Measurements from ENCODE around the gene SLC17A7.

The SLC17A7 gene

DNA sequence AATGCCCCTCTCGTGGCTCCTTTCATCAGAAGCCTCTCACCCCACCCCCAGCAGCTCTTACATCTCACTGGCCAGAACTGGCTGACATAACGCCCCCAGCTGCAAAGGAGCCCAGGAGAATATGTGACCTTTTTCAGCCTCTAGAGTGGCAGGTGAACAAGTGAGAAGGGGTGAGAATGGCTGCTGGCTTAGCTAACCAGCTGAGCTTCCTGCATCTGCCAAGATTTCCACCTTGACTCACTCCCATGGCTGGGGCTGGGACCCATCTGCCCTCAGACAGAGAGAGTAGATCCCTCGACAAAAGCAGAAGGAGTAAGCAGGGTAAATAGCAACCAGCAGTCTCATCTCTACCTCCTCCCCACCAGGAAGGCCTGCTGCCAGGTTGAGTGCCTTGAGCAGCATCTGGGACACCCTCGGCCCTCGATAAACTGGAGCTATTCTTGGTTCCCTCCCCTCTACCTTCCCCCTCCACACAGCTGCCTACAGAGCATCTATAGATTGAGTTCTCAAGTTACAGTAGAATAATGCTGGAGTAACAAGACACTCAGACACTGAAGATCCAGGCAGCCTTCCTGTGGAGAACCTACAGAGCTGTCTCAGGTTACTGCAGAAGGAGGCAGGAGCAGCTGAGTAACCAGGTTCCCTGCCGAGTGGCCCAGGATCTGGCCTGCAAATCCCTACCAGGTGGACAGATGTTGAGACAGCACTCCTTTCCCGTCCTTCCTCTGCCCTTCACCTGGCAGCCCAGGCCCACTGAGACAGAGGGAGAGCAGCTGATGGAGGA is 37.7 kb downstream of the SLC17A7 start:
- DNase-seq = peak; percentile 49 to 75

DNA sequence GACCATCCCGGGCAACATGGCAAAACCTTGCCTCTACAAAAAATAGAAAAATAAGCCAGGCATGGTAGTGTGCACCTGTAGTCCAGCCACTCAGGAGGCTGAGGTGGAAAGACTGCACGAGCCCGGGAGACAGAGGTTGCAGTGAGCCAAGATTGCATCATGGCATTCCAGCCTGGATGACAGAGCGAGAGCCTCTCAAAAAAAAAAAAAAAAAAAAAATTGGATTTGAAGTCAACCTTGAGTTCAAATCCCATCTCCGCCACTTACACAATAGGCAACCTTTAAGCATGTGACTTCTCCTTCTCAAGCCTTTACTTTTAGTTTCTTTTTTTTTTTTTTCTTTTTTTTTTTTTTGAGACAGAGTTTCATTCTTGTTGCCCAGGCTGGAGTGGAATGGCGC is 41.3 kb downstream of the SLC17A7 start:
- DNase-seq = no peak

DNA sequence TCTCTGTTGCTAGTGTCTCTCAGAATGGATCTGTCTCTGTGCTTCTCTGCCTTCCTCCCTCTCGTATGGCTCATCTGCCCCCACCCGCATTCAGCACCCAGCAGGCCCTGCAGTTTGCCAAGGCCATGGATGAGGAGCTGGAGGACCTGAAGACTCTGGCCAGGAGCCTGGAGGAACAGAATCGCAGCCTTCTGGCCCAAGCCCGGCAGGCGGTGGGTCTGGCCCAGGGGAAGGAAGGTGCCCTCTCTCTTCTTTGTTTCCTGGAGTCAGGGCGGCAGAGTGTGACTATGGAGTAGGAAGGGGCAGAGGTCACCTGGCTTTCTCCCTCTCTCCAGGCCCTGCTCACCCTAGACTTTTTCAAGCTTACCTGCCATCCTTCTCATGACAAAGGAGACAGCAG is 42.4 kb downstream of the SLC17A7 start:
- no peak for DNase-seq

DNA sequence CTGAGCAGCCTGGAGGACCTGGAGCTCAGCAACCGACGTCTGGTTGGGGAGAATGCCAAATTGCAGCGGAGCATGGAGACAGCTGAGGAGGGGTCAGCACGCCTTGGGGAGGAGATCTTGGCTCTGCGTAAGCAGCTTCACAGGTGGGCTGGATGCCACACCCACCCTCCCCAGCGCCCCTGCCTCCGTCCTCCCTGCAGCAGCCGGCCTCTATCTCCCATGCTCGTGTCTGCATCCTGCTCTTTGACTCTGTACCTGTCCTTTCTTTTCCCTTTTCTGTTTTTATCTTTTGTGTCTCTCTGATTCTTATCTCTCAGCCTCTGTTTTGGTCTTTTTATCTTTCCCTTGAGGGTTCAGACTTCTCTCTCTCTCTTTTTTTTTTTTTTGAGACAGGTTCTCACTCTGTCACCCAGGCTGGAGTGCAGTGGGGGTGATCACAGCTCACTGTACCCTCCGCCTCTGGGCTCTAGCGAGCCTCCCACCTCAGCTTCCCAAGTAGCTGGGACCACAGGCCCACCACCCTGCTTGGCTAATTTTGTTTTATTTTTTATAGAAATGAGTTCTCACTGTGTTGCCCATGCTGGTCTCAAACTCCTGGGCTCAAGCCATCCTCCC is 43.2 kb downstream of the SLC17A7 start:
- no peak for DNase-seq

DNA sequence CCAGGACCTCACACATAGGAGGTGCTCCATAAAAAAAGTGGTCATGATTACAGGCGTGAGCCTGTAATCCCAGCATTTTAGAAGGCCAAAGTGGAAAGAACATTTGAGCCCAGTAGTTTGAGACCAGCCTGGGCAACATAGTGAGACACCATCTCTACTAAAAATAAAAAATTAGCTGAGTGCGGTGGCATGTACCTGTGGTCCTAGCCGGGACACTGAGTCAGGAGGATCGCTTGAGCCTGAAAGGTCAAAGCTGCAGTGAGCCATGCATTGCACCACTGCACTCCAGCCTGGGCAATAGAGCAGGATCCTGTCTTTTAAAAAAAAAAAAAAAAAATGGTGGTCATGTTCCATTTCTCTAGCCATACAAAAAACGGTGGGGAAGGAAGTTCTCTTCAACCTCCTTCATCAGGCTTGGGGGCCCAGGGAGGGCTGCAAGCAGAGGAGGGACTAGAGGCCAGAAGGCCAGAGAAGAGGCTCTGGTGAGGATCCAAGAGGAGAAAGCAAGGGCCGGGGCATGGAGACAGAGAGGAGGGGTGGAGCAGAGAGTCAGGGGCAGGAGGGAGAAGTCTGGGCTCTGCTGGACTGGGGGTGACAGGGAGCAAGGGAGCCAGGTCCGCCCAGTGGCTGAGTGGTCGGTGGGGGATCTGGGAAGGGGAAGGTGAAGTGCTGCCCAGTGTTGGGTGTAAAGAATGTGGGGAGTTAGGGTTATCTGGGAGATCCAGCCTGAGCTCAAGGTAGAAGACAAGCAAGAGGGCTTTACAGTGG is 44.4 kb downstream of the SLC17A7 start:
- DNase-seq = no peak

DNA sequence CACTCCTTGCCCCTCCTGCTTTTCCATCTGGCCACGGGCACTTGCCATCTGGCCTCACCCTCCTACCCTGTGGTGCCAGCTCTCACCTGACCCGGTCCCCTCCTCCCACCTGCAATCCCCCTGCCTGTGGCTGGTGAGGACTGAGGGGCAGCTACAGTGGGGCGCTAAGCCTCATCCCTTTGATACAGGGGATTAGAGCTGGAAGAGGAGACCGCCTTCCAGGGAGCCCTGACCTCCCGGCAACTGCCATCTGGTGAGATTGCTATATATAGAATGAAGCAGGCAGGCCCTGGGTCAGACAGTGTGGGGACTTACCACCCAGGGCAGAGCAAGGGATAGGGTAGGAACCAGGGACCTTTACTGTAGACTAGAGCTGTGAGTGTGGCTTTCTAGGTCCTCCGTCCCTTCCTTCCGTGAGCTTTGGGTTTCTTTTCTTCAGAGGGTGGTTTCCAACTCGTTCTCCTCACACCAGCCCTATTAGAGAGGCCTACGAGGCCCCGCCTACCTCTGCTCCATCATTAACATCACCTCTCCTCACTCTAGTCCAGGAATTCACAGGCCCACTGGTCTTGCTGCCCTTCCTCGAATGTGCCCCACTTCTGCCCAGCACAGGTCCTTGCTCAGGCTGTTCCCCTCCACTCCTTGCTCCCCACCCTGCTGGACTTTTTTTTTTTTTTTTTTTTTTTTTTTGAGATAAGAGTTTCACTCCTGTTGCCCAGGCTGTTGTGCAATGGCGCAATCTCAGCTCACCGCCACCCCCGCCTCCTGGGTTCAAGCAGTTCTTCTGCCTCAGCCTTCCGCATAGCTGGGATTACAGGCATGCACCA is 45.5 kb downstream of the SLC17A7 start:
- no peak for DNase-seq

DNA sequence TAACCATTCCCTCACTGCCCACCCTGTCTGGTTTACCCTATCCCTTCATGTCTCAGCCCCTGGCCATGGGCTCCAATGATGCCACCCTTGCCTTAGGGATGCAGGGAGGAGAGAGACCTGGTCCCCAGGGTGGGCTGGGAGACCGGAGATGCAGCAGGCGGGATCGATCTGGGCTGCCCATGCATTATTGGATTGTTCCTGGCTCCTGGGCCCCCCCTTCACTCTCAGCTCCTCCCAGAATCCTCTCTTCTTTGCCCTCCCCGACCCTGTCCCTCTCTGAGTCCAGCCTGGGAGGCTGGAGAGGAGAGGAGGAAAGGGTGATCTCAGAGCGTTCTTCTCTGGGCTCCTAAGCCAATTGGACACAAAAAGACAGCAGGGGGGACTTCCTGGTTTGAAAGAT is 47.4 kb downstream of the SLC17A7 start:
- no peak for DNase-seq

DNA sequence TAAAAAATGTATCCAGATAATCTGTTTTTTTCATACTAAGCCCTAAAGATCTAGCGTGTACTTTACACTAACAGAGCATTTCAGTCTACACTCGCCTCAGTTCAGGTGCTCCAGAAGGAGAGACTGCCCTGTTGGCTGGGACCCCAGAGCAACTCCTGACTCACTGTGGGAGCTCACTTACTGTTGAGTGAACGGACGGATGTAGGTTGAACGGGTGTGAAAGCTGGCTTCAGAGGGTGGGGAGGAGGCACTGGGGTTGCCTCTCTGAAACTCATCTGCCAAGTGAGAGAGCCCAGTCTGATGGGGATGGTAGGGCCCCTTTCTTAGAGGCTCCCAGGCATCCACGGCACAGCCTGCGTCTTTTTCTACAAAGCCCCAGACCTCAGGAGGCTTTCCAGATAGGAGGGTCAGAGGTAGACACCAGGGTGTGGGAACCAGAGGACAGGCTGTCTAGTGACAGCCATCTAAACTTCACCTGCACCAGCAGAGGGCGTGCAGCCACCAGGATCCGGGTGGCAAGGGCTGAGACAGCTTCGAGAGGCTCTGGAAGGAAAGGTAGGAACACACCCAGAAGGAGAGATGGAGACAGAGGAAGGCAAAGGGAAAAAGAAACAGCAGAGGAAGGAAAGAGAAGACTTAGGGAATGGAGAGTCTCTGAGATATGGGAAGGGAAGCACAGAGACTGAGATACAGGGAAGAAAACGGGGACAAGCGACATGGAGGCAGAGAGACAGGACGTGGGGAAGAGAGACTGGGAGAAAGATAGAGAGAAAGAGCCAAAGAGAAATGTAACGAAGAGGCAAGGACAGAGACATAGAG is 49.5 kb downstream of the SLC17A7 start:
- peak; percentile 66 to 76 for DNase-seq

DNA sequence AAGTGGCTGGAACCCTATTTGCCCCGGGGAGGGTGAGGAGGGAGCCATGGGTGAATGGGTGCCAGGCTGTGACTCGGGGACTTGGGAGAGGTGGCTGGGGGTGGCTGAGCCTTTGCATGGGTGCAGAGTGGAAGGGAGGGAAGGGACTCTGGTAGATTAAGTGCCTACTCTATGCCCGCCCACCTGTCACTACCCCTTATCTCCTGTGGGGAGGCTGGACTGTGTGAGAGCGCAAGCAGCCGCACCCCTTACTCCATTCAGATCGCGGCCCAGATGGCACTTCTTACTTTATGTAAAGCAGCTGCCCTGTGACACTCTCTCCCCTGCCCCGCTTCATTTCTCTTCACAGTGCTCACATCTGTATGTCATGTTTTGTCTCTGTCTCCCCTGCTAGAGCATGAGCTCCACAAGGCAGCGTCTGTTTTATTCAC is 50.4 kb downstream of the SLC17A7 start:
- DNase-seq = no peak

DNA sequence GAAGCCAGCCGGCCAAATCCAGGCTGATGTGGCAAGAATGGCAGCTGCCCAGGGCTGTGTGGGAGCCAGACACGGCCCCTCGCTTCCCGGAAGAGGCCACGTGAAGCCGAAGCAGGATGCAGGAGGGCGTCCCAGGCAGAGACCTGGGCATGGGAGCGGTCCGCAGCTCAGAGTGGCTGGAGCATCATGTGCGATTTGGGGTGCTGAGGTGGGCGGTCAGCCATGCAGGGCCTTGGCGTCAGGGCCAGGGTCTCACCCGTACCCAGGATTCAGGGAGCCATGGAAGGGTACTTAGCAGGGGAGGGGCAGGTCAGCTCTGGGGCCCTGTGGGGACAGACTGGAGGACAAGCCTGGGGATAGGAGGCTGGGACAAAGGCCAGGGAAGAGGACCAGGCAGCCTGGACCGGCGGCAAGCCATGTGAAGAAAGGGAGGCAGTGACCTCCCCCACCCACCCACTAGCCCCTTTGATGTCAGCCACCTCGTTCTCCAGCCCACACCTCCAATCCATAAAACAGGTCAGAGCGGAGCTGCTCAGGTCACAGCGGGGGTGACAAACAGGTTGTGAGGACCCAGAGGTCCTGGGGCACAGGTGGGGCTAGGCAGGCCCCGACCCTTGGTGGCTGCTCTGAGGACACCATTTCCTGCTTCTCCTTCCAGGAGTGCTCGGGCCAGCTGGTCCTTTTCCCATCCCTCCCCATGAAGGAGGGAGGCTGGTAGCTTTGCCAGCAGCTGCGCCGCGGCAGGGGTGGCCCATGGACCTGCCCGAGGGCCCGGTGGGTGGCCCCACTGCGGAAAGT is 51.0 kb downstream of the SLC17A7 start:
- DNase-seq = no peak

DNA sequence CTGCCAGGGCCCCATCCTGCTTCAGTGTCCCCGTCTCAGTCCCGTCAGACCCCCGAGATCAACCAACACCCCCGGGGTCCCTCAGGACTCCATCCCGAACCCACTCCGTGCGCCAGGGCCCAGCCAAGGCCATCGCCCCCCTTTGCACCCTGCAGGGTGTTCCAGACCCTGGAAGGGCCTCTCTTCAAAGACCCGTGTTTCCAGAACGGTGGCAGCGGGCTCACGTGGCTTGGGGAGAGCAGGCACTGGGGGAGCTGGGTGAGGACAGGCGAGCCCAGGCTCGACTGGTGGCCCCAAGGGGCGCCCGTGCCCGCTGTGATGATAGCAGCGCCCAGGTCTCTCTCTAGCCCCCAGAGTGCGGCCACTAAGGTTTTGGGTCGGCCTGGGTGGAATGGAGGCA is 51.9 kb downstream of the SLC17A7 start:
- DNase-seq = no peak

DNA sequence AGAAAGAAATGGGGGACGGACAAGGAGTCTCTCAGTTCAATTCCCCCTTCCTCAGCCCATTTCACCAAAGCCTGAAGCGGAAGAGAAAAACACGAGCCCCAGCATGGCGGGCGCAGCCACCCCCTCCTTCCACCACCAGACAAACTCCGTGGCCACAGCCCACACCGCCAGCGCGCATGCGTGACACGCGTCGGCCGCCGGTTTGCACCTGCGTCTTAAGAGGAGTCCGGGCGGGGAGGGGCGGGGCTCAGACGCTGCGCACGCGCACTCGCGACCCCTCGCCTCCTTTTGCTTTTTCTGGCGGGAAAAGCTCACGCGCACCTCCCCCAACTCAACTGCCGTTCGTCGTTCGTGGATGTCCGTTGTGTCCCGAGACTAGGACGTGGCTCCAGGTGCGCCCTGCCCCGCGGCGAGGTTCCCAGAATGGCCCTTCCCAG is 53.4 kb downstream of the SLC17A7 start, which contains the start of gene KASH5:
Gene KASH5 (plus strand): TSS at position 314 of the 437 bp plus-strand sequence. CDS start 2,635 bp downstream, outside the sequence.
- DNase-seq = peak; percentile 60 to 62

DNA sequence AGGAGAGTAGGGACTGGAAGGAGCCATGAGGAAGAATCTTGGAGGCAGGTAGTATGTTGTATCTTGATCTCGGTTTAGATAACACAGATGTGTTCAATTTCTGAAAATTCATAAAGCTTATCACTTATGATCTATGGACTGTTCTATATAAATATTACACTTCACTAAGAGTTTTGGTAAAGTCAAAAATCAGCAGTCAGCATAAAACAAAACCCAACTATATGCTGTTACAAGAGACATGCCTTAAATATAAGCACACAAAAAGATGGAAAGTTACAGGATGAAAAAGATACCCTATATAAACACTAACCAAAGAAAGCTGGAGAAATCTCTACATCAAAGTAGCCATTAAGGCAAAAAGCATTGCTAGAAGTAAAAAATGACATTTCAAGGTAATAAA is 57.7 kb downstream of the SLC17A7 start:
- DNase-seq = no peak

DNA sequence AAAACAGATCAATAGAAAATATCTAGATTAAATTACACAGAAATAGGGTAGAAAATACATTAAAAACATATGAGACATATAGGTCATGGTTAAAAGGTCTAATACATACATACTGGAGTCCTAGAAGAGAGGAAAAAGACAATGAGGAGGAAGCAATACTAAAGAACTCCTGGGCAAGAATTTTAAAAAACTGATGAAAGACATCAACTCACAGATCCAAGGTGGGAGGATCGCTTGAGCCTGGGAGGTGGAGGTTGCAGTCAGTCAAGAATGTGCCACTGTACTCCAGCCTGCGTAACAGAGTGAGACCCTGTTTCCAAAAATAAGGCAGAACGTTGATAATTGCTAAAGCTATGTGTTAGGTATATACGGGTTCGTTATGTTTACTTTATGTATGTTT is 58.7 kb downstream of the SLC17A7 start:
- no peak for DNase-seq

DNA sequence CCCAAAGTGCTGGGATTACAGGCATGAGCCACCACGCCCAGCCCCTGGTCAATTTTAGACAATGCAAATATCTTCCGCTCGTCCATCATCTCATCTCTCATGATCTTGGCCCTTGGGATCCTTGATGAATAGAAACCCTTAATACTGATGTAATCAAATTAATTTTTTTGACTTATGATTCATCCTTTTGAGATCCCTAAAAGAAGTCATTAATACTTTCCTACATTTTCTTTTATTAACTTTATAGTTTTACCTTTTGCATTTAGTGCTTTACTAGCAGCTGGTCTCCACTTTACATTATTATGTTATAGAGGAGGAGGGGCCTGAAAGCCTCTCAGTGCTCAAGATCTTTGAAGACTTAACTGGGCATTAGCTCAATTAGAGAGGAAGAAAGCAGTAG is 60.9 kb downstream of the SLC17A7 start:
- no peak for DNase-seq
